HL-60 (cell line): Measurements from ENCODE around the gene PDYN.

Source experiments
- DNase-seq, 2 experiments: peaks; one replicate each; pipeline ENCODE4 v3.0.0-alpha.2; 2010 to 2020; ENCODE audit warnings: low read depth in 1 of 2, low spot score in 1 of 2
- H3K27ac ChIP-seq: fragments of 250-450 bp; sonication (Bioruptor Pico); replicated peaks from 2 replicates; pipeline ENCODE4 v1.5.1; 2020; ENCODE audit warnings: mild to moderate bottlenecking, moderate library complexity
- H3K27me3 ChIP-seq: fragments of 250-450 bp; sonication (Bioruptor Pico); 2 replicates; pipeline ENCODE4 v1.5.1; 2021; ENCODE audit warnings: mild to moderate bottlenecking, moderate library complexity; ENCODE audit not compliant: insufficient read depth, poor library complexity, severe bottlenecking
- H3K4me3 ChIP-seq: replicated peaks from 2 replicates; pipeline ENCODE4 v1.5.1; 2011; ENCODE audit warnings: mild to moderate bottlenecking, control low read depth, low read length; ENCODE audit not compliant: insufficient read depth
- GABPA ChIP-seq: IDR thresholded peaks from 2 replicates; pipeline ENCODE4 v1.6.1; 2012; ENCODE audit warnings: low read depth
- POLR2AphosphoS5 ChIP-seq: IDR thresholded peaks from 2 replicates; pipeline ENCODE4 v1.6.1; 2012; ENCODE audit warnings: low read depth
- SPI1 ChIP-seq: IDR thresholded peaks from 2 replicates; pipeline ENCODE4 v1.6.1; 2012; ENCODE audit warnings: low read depth, mild to moderate bottlenecking, borderline replicate concordance
- TF ChIP-seq, protein P1 (sequence below): IDR thresholded peaks from one replicate; pipeline ENCODE4 v1.5.1; 2011; ENCODE audit warnings: low read length, control low read depth, inconsistent platforms; ENCODE audit not compliant: insufficient read depth
- TF ChIP-seq, protein P2 (sequence below): IDR thresholded peaks from 2 replicates; pipeline ENCODE4 v1.6.1; 2012; ENCODE audit warnings: low read depth; ENCODE audit not compliant: insufficient replicate concordance

The PDYN gene

DNA sequence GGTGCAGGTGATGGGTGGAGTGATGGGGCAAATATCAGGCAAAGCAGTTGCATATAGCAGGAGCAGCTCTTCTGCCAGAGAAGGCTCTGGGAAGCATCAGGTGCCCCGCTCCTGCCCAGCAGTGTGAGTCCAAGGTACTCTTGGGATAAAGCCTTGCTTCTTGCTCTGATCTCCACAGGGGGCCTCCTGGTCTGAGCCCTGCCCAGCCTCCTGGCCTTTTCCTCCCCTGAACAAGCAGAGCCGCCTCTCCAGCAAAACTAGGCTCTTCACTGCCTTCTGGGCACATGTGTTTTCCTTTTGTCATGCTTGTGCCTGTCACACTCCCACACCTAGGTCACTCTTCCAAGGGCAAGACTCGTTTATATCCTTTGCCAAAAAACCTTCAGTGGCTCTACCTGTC is 64.4 kb downstream of the PDYN start:
- TF ChIP-seq SPI1 = no peak
- TF ChIP-seq, protein P1, sequence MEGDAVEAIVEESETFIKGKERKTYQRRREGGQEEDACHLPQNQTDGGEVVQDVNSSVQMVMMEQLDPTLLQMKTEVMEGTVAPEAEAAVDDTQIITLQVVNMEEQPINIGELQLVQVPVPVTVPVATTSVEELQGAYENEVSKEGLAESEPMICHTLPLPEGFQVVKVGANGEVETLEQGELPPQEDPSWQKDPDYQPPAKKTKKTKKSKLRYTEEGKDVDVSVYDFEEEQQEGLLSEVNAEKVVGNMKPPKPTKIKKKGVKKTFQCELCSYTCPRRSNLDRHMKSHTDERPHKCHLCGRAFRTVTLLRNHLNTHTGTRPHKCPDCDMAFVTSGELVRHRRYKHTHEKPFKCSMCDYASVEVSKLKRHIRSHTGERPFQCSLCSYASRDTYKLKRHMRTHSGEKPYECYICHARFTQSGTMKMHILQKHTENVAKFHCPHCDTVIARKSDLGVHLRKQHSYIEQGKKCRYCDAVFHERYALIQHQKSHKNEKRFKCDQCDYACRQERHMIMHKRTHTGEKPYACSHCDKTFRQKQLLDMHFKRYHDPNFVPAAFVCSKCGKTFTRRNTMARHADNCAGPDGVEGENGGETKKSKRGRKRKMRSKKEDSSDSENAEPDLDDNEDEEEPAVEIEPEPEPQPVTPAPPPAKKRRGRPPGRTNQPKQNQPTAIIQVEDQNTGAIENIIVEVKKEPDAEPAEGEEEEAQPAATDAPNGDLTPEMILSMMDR = no peak
- TF ChIP-seq, protein P2, sequence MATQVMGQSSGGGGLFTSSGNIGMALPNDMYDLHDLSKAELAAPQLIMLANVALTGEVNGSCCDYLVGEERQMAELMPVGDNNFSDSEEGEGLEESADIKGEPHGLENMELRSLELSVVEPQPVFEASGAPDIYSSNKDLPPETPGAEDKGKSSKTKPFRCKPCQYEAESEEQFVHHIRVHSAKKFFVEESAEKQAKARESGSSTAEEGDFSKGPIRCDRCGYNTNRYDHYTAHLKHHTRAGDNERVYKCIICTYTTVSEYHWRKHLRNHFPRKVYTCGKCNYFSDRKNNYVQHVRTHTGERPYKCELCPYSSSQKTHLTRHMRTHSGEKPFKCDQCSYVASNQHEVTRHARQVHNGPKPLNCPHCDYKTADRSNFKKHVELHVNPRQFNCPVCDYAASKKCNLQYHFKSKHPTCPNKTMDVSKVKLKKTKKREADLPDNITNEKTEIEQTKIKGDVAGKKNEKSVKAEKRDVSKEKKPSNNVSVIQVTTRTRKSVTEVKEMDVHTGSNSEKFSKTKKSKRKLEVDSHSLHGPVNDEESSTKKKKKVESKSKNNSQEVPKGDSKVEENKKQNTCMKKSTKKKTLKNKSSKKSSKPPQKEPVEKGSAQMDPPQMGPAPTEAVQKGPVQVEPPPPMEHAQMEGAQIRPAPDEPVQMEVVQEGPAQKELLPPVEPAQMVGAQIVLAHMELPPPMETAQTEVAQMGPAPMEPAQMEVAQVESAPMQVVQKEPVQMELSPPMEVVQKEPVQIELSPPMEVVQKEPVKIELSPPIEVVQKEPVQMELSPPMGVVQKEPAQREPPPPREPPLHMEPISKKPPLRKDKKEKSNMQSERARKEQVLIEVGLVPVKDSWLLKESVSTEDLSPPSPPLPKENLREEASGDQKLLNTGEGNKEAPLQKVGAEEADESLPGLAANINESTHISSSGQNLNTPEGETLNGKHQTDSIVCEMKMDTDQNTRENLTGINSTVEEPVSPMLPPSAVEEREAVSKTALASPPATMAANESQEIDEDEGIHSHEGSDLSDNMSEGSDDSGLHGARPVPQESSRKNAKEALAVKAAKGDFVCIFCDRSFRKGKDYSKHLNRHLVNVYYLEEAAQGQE = no peak
- no peak for TF ChIP-seq POLR2AphosphoS5
- no peak for TF ChIP-seq GABPA
- Histone ChIP-seq H3K4me3 (no peak overlapping the region), H3K27me3 (no peaks in the 10 kb centered on the region), H3K27ac (no peak overlapping the region)
- DNase-seq = no peak

GRCh38 chr20:1928782-1929181 is 65.1 kb downstream of the PDYN start:
- Histone ChIP-seq H3K4me3 (no peak overlapping the region), H3K27me3 (no peaks in the 10 kb centered on the region), H3K27ac (no peak overlapping the region)
- no peak for TF ChIP-seq SPI1
- no peak for DNase-seq
